Islet precursor cell (in vitro differentiated cells): Measurements from ENCODE around the gene NUTM2A.
"Not testable (repeated sequence)": the region's sequence is repeated elsewhere in the genome, so short reads cannot be mapped to it uniquely, and the experiment has no call there.

Experiments used
- DNase-seq: peaks from one replicate; pipeline ENCODE4 v3.0.0-alpha.2; 2018

The NUTM2A gene

GRCh38 chr10:87248818-87249353 lies 23.6 kb downstream of the NUTM2A start:
- not testable (repeated sequence) for DNase-seq

GRCh38 chr10:87280749-87281392 lies 55.6 kb downstream of the NUTM2A start:
- DNase-seq, result not testable (repeated sequence)
